Astrocyte of the cerebellum (primary cell): ENCODE results near the gene SASH1.
A peak's percentile ranks its signal among the peaks of the same experiment; 100 is the strongest.

ENCODE experiments used
- DNase-seq: peaks from one replicate; pipeline ENCODE4 v3.0.0-alpha.2; 2011; ENCODE audit warnings: low read depth
- H3K4me3 ChIP-seq: 2 replicates; pipeline ENCODE4 v1.5.1; 2011; ENCODE audit warnings: mild to moderate bottlenecking, low read depth, low read length, moderate library complexity
- CTCF ChIP-seq: IDR thresholded peaks from 2 replicates; pipeline ENCODE4 v1.5.1; 2012; ENCODE audit warnings: low read length, low read depth, moderate library complexity, mild to moderate bottlenecking; ENCODE audit errors: missing control alignments
- in situ Hi-C: cut with HindIII; loops from 2 replicates; pipeline ENCODE4 v1.10.0; 2017; ENCODE audit warnings: low sequenced_read_pairs

The SASH1 gene

DNA sequence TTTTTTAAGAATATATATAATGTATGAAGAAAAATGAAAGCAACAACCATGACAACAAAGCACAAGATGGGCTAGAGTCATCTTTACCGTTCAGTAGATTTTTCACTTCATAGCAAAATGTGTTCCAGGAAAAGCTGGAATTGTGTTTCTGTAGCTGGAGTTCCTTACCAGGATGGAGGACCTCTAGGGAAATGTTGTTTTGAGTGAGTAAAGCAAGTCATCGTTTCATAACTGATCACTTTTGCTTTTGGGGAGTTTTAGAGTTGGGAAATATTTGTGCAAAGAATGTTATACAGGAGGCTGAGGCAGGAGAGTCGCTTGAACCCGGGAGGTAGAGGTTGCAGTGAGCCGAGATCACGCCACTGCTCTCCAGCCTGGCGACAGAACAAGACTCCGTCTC, 151.6 kb downstream of the SASH1 start:
- no peak for DNase-seq
- in situ Hi-C loops, result no loop called here
- H3K4me3 ChIP-seq, result no peak overlapping the region
- no peak for TF ChIP-seq CTCF

- H3K4me3 ChIP-seq, result no peak overlapping the region
- in situ Hi-C loops, result no loop called here
- TF ChIP-seq CTCF, result no peak
- DNase-seq, result no peak
Observed at GRCh38 chr6:148495029-148495428, 152.4 kb downstream of the SASH1 start.

GRCh38 chr6:148497257-148497656, 154.6 kb downstream of the SASH1 start:
- in situ Hi-C loops, result no loop called here
- no peak overlapping the region for H3K4me3 ChIP-seq
- TF ChIP-seq CTCF, result no peak
- no peak for DNase-seq

- H3K4me3 ChIP-seq, result no peak overlapping the region
- in situ Hi-C loops, result no loop called here
- DNase-seq, result no peak
- TF ChIP-seq CTCF, result no peak
Observed at GRCh38 chr6:148497717-148498116, 155.1 kb downstream of the SASH1 start.

GRCh38 chr6:148500402-148500801, 157.8 kb downstream of the SASH1 start:
- in situ Hi-C loops, result no loop called here
- H3K4me3 ChIP-seq, result no peak overlapping the region
- no peak for DNase-seq
- no peak for TF ChIP-seq CTCF

GRCh38 chr6:148501178-148501590, 158.5 kb downstream of the SASH1 start:
- DNase-seq, result peak; percentile 63
- no peak overlapping the region for H3K4me3 ChIP-seq
- no peak for TF ChIP-seq CTCF
- in situ Hi-C loops, result no loop called here
